HG03571 (cell line): ENCODE results near the gene TNRC18.
"Not testable (repeated sequence)": the region's sequence is repeated elsewhere in the genome, so short reads cannot be mapped to it uniquely, and the experiment has no call there.

Experiments
- ATAC-seq: cut with Tn5 transposase; IDR thresholded peaks from one replicate; pipeline ENCODE4 v1.9.1; 2021; ENCODE audit not compliant: unreplicated experiment

TNRC18 gene

DNA sequence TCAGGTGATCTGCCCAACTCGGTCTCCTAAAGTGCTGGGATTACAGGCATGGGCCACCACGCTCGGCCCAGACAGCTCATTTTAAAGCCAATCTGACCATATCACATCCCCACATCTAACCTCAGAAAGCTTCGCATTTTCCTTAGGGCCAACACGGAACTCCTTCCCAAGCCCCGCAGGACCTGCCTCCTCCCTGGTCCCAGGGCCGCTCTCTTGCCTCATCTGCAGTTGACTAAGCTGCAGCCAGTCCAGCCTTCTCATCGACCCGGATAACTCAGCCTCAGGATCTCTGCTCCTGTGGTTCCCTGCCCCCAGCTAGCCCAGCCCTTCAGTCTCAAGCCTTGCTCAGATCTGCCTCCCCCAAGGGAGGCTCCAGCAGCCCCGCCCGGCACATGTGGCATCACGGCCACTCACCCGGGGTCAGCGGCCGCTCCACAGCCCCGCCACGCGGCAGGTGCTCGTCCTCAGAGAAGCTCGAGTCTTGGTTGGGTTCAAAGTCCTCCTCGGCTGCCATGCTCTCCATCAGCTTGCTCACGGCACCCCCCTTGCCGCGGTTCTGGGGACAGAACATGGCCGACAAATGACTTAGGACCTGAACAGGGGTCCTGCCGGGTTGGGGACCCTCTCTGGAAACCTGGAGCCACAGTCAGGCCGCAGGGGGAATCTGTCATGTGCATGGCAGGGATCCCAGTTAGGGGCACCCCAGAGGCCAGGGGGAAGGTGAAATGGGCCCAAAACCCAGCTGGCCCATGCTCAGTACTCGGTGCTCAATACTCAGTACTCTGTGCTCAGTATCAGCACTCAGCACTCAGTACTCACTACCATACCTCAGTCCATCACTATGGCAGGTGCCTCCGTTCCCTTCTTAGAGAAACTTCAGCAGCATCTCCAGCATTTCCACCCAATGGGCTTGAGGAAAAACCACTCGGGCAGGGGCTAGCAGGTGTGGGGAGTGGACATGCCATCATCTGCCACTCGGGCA, 99.5 kb downstream of the TNRC18 start:
- ATAC-seq, result not testable (repeated sequence)

DNA sequence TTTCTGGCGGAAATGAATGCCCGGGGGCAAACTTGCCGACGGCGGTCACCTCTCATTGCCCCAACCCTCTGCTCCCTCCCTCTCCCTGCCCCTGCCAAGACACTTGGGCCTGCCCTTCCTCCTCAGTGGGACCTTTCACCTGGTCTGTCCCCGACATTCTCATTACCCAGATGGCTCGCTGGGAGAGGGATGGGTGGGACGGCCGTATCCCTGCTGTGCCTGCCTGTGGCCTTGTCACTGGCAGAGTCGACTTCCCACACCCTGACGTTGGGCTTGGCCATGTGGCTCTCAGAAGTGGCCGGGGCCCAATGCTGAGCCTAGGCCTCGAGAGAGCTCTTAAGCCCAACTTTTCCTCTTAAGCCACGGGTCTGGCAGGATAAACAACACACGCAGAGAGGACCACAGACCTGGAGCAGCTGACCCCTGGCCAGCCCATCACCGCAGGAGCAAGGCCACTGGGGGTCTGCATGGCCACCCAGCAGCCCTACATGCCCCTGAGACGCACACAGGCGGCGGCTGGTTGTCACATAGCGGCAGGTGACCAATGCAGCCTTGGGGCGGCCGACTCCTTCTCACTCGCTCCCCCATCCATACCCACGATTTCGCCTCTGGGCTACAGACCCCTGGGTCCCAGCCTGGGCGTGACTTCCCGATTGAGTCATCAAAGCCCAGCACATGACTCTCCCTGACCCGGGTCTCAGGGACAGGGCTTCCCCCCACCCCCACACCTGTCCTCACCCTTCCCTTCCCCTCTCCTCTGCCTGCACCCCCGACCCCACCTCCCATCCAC, 100.8 kb downstream of the TNRC18 start:
- no peak for ATAC-seq

GRCh38 chr7:5320802-5321396, 102.7 kb downstream of the TNRC18 start:
- no peak for ATAC-seq

- ATAC-seq, result no peak
Observed at GRCh38 chr7:5320391-5320790, 103.2 kb downstream of the TNRC18 start.

GRCh38 chr7:5318613-5319012, 105.0 kb downstream of the TNRC18 start:
- not testable (repeated sequence) for ATAC-seq

DNA sequence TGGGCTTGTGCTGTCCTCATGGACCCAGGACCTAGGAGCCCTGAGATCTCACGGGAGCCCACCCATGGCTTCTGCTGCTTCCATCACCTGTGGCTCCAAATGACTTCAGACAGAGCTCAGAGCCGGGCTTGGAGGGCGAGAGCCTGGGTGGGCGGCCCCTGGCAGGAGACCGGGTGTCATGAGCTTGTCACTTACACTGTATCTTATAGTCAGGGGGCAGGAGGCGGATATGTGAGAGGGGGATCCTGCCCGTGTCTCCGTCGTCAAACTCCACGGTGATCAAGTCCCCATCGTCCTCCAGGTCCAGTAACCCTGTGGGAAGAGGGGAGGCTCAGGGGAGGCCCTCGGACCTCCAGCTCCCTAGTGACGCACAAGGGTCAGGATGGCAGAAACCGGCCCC, 107.9 kb downstream of the TNRC18 start:
- ATAC-seq, result no peak

DNA sequence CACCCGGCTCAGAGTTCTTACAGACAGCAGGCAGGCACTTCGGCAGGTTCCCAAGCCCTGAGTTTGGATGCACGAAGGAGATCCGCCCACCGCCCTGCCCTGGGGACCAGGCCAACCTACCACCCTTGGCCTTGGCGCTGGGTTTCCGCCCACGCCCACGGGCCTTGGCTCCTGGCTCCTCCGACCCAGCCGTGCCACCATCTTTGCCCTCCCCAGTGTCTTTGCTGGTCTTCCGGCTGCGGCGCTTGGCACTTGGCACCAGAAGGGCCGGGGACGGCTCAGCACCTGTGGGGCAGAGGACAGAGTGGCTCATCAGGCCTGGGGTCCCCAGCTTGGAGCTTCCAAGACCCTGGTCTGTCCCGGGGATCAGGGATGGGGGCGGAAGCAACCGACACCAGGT, 108.8 kb downstream of the TNRC18 start:
- ATAC-seq, result no peak

DNA sequence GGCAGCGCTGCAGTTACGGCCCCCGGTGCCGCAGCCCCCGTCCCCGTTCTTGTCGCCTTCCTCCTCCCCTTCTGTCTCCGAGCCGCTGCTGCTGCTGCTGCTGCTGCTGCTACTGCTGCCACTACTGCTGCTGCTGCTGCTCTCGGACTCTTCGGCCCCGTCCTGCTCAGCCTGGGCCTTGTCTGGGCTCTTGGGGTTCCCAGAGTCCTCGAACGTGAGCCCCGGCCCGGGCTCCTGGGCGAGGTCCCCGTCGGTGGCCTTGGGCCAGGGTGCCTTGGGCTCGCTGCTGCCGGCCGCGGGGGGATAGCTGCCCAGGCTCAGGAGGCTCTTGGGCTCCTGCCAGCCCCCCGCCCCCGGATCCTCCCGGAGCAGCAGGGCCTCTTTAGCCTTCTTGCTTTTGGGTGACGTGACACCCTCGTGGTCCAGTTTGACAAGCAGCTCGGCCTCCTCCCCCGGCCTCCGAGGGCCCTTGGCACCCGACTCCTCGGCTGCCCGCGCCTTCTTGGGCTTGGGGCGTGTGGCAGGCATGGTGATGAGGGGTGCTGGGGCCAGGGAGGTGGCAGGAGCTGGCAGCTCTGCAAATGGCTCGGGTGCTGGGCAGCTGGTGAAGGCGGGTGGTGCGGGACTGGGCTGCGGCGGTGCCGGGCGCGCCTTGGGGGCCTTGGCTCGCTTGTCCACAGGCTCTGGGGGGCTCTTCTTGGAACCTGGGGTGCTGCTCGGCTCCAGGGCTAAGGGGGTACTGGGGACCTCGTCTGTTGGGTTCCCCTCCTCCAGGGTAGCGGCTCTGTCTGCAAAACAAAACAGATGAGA, 110.4 kb downstream of the TNRC18 start:
- ATAC-seq, result not testable (repeated sequence)

DNA sequence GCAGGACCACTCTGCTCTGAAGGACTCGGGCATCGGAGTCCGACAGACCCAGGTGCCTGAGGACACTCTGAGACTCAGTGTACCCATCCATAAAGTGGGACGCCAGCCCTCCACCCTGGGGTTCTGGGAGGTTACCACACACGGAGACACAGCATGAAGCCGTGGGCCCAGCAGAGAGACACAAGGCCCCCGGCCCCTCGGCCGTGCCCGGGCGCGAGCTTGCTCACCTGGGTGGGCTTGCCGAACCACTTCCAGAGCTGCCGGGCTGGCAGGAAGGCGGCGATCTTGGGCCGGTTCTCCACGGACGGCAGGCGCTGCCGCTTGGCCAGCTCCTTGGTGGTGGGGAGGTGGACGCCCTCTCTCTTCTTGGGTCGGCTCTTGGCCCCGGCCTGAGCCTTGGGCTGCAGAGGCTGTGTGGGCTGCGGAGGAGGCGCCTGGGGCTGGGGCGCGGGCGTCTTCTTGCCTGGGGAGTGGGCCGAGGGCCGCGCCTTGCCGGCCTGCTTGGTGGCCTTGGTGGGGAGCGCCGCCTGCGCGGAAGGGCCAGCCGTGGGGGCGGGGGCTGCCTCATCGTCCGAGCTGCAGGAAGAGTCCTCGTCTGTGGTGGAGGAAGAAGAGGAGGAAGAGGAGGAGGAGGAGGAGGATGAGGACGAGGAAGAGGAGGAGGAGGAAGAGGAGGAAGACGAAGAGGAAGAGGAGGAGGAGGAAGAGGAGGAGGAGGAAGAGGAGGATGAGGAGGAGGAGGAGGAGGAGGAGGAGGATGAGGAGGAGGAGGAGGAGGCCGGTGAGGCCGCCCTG, 111.2 kb downstream of the TNRC18 start:
- not testable (repeated sequence) for ATAC-seq

DNA sequence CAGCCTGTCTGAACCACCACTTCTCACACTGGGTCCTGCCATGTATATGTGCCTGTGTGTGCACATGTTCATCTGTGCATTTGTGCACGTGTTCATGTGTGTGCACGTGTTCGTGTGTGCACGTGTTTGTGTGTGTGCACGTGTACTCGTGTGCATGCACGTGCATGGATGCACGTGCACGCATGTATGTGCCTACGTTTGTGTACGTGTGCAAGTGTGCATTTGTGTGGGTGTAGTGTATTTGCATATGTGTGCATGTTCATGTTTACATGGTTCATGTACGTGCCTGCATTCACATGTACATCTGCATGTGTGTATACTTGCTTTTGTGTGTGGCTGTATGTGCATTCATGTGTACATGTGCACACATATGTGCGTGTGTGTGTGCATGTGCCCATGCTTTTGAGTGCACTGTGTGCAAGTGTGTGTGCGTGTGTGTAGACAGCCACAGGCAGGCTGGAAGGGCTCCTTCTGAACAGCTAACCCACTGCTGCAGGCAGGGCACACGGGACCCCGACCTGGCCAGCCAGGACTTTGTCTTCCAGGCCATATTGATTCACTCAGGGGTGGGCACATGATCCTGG, 112.7 kb downstream of the TNRC18 start:
- no peak for ATAC-seq

GRCh38 chr7:5309146-5309545, 114.5 kb downstream of the TNRC18 start:
- ATAC-seq, result no peak

DNA sequence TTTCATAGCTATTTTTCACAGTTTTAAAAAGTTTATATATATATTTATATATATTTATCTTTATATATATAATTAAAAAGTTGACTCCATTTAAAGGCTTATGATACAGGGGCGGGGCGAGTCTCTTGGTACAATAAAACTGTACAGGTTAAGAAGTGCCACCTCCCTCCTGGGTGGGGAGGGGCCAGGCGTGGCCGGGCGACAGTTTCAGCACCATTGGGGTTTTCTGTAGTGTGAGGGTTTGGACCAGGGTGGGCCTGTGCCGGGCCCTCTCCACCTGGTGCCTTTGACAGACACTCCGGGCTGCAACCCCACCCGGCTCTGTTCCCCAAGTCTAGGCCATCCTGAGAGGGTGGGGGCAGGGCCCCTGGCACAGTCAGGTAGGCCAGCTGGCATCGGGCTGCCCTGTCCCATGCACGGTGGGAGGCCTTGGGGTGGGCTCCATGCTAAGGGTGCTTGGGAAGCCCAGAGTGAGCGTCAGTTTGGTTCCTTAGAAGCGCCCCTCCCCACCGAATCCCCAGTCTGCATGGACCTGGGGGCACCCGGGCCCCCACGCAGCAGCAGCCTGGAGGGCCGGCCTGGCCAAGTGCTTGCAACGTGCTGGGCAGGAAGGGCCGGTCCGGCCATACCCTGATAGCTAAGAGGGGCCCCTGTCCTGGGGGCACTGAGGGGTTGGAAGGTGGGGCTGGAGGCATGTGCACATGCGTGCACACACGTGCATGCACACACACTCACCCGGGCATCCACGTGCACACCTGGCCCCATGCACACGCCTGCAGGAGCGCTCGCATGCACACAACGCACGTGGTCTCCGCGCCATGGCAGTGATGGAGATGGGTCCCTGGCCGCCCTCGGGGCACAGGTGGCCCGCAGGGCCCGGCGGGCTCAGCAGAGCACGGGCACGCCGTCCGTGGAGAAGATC, 116.2 kb downstream of the TNRC18 start:
- ATAC-seq, result not testable (repeated sequence)

GRCh38 chr7:5305050-5305449, 118.6 kb downstream of the TNRC18 start:
- not testable (repeated sequence) for ATAC-seq

GRCh38 chr7:5303591-5304505, 119.8 kb downstream of the TNRC18 start:
- no peak for ATAC-seq

- ATAC-seq, result no peak
Observed at GRCh38 chr7:5303061-5303460, 120.6 kb downstream of the TNRC18 start.

GRCh38 chr7:5302577-5302976, 121.1 kb downstream of the TNRC18 start:
- ATAC-seq, result no peak

DNA sequence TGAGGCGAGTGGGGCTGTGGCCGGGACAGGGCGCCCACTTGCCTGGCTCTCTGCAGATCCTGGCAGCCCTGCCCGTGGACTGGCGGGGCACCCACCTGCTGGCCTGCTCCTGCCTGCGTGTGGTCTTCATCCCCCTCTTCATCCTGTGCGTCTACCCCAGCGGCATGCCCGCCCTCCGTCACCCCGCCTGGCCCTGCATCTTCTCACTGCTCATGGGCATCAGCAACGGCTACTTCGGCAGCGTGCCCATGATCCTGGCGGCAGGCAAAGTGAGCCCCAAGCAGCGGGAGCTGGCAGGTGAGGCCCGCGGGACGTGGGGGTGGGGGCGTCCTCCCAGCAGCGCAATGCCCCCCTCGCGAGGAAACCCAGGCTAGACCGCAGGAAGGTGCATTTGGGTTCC, 123.3 kb downstream of the TNRC18 start:
- ATAC-seq, result no peak
